HL-60 (cell line): Measurements from ENCODE around the gene CSK.

Experiments used
- DNase-seq, 2 experiments: peaks; one replicate each; pipeline ENCODE4 v3.0.0-alpha.2; 2010 to 2020; ENCODE audit warnings: low read depth in 1 of 2, low spot score in 1 of 2
- H3K27ac ChIP-seq: fragments of 250-450 bp; sonication (Bioruptor Pico); replicated peaks from 2 replicates; pipeline ENCODE4 v1.5.1; 2020; ENCODE audit warnings: mild to moderate bottlenecking, moderate library complexity
- H3K27me3 ChIP-seq: fragments of 250-450 bp; sonication (Bioruptor Pico); 2 replicates; pipeline ENCODE4 v1.5.1; 2021; ENCODE audit warnings: mild to moderate bottlenecking, moderate library complexity; ENCODE audit not compliant: insufficient read depth, poor library complexity, severe bottlenecking
- H3K4me3 ChIP-seq: replicated peaks from 2 replicates; pipeline ENCODE4 v1.5.1; 2011; ENCODE audit warnings: mild to moderate bottlenecking, control low read depth, low read length; ENCODE audit not compliant: insufficient read depth
- GABPA ChIP-seq: IDR thresholded peaks from 2 replicates; pipeline ENCODE4 v1.6.1; 2012; ENCODE audit warnings: low read depth
- POLR2AphosphoS5 ChIP-seq: IDR thresholded peaks from 2 replicates; pipeline ENCODE4 v1.6.1; 2012; ENCODE audit warnings: low read depth
- SPI1 ChIP-seq: IDR thresholded peaks from 2 replicates; pipeline ENCODE4 v1.6.1; 2012; ENCODE audit warnings: low read depth, mild to moderate bottlenecking, borderline replicate concordance
- TF ChIP-seq, protein P1 (sequence below): IDR thresholded peaks from one replicate; pipeline ENCODE4 v1.5.1; 2011; ENCODE audit warnings: low read length, control low read depth, inconsistent platforms; ENCODE audit not compliant: insufficient read depth
- TF ChIP-seq, protein P2 (sequence below): IDR thresholded peaks from 2 replicates; pipeline ENCODE4 v1.6.1; 2012; ENCODE audit warnings: low read depth; ENCODE audit not compliant: insufficient replicate concordance

Gene CSK

DNA sequence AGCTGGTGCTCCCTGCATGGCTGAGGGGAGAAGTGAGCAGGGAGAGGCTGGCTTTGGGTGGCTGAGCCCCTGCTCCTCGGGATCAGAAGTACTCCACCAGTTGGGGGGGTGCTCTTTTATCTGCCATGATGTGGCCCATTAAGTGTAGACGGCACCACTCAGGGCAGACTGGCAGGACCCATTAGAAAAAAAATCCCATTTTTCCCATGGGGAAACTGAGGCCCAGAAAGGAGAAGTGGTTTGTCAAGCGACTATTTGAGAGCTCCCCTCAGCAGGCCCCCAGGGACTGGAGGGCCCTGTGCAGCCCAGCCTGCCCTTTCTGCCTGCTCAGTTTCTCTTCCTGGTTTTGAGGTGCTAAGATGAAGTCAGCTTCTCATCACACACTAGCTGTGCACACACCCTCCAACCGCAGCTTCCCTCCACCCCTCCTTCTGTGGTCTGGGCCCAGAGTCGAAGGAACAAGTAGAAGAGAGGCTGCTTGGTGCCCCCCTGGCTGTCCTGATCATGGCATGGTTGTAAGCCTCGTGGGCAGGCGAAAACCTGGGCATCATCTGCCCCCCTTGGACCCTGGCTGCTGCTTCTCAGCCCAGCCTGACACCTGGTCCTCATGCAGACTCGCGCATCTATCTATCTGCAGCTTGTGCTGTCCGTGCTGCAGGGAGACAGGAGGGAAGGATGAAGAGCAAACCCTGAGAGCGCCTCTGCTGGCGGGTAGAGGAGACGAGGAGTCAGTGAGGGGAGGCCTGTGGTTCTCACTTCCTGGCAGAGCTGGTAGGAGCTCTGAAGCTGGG is 5.6 kb downstream of the CSK start:
- TF ChIP-seq POLR2AphosphoS5: peak; percentile 17; the same call in 1 of the 2 replicates
- TF ChIP-seq, protein P1, sequence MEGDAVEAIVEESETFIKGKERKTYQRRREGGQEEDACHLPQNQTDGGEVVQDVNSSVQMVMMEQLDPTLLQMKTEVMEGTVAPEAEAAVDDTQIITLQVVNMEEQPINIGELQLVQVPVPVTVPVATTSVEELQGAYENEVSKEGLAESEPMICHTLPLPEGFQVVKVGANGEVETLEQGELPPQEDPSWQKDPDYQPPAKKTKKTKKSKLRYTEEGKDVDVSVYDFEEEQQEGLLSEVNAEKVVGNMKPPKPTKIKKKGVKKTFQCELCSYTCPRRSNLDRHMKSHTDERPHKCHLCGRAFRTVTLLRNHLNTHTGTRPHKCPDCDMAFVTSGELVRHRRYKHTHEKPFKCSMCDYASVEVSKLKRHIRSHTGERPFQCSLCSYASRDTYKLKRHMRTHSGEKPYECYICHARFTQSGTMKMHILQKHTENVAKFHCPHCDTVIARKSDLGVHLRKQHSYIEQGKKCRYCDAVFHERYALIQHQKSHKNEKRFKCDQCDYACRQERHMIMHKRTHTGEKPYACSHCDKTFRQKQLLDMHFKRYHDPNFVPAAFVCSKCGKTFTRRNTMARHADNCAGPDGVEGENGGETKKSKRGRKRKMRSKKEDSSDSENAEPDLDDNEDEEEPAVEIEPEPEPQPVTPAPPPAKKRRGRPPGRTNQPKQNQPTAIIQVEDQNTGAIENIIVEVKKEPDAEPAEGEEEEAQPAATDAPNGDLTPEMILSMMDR: peak; percentile 81
- TF ChIP-seq, protein P2, sequence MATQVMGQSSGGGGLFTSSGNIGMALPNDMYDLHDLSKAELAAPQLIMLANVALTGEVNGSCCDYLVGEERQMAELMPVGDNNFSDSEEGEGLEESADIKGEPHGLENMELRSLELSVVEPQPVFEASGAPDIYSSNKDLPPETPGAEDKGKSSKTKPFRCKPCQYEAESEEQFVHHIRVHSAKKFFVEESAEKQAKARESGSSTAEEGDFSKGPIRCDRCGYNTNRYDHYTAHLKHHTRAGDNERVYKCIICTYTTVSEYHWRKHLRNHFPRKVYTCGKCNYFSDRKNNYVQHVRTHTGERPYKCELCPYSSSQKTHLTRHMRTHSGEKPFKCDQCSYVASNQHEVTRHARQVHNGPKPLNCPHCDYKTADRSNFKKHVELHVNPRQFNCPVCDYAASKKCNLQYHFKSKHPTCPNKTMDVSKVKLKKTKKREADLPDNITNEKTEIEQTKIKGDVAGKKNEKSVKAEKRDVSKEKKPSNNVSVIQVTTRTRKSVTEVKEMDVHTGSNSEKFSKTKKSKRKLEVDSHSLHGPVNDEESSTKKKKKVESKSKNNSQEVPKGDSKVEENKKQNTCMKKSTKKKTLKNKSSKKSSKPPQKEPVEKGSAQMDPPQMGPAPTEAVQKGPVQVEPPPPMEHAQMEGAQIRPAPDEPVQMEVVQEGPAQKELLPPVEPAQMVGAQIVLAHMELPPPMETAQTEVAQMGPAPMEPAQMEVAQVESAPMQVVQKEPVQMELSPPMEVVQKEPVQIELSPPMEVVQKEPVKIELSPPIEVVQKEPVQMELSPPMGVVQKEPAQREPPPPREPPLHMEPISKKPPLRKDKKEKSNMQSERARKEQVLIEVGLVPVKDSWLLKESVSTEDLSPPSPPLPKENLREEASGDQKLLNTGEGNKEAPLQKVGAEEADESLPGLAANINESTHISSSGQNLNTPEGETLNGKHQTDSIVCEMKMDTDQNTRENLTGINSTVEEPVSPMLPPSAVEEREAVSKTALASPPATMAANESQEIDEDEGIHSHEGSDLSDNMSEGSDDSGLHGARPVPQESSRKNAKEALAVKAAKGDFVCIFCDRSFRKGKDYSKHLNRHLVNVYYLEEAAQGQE: no peak
- TF ChIP-seq SPI1: peak; percentile 92
- H3K4me3 ChIP-seq: peak overlapping the region; percentile 19
- no peaks in the 10 kb centered on the region for H3K27me3 ChIP-seq
- DNase-seq: peak; percentile 89 to 99
- peak overlapping the region; percentile 91 for H3K27ac ChIP-seq

DNA sequence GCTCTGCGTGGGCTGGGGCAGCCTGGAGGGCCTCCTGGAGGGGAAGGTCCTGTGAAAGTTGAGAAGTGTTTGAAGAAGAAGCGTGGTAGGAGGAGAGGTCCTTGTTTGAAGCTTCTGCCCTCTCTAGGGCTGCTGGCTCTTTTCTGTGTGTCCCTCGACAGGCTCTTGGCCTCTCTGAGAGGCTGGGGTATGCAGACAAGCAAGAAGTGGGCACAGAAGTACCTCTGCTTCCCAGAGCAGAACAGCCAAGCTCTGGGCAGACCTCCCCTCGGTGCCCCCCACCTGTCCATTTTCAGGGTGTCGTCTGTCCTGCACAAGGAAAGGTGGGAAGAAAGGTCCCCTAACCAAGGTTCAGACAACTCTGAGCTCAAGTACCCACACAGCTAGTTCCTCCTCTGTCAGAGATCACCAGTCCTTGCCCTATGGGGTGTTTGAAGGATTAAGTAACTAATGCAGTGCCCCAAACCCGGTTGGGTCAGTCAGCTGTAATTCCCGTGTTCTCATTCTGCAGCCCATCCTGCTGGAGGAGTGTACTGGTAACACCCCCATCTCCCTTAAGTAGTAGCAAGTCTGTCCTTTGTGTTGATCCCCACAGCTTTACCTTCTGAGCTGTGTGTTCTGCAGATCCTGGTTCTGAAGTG is 6.3 kb downstream of the CSK start:
- TF ChIP-seq, protein P1: no peak
- no peak for TF ChIP-seq GABPA
- no peak for TF ChIP-seq POLR2AphosphoS5
- no peak; the same call in 1 of the 2 replicates for TF ChIP-seq SPI1
- TF ChIP-seq, protein P2: no peak
- no peaks in the 10 kb centered on the region for H3K27me3 ChIP-seq
- H3K27ac ChIP-seq: peak overlapping the region; percentile 91
- peak; percentile 69 to 81 for DNase-seq
- H3K4me3 ChIP-seq: peak overlapping the region; percentile 43; the same call in 1 of the 2 replicates

DNA sequence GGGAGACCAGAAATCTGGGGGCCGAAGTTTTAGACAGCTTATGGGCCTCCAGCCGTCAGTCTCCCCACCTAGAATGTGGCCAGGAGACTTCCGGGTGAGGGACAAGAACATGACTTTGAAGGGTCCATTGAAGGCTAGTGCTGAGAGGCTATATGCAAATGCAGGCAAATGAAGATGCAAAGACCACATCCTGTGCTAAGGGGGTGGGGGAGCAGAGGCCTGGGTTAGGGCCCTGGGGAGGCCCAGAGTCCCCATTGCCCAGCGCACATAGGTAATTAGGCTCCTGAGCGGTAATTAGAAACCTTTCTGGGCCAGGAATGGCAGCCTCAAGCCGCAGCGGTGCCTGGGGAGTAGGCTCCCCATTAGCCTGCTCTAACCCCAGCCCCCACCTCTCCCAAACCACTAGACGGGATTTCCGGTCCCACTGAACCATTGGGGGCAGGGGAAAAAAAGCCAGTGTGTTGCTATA is 6.8 kb downstream of the CSK start:
- TF ChIP-seq, protein P1: no peak
- peak; percentile 52 for TF ChIP-seq POLR2AphosphoS5
- TF ChIP-seq, protein P2: peak; percentile 31
- peak; percentile 57 for TF ChIP-seq GABPA
- H3K4me3 ChIP-seq: peak overlapping the region; percentile 43
- peak in 1 of 2 experiments; percentile 67 for DNase-seq
- peak overlapping the region; percentile 91 for H3K27ac ChIP-seq
- H3K27me3 ChIP-seq: no peaks in the 10 kb centered on the region
